HepG2 (cell line): ENCODE data around the gene RNASE8. TPM values are rescaled to one million over a fixed set of nuclear protein-coding genes. Genes with fewer than 3 reads are reported as not detected.
A peak's percentile ranks its signal among the peaks of the same experiment; 100 is the strongest.

Experiments
- ATF7-NPFF ChIP-seq: sonication (generic); formaldehyde crosslinking; IDR thresholded peaks from 2 replicates; pipeline ENCODE4 v1.8.1; 2023; ENCODE audit warnings: mild to moderate bottlenecking, low read depth, missing genetic modification reagents, moderate library complexity
- CBX1 ChIP-seq: IDR thresholded peaks from one replicate; pipeline ENCODE4 v1.6.1; 2016; ENCODE audit warnings: antibody characterized with exemption, low read depth
- CHD2 ChIP-seq: IDR thresholded peaks from 2 replicates; pipeline ENCODE4 v1.6.1; 2011; ENCODE audit warnings: low read depth, low read length, improper control_type of control experiment
- KDM1A ChIP-seq: IDR thresholded peaks from 2 replicates; pipeline ENCODE4 v1.6.1; 2016; ENCODE audit warnings: missing compliant biosample characterization
- NFIB ChIP-seq: sonication (generic); formaldehyde crosslinking; IDR thresholded peaks from 2 replicates; pipeline ENCODE4 v1.9.0; 2021; ENCODE audit warnings: missing genetic modification reagents, mild to moderate bottlenecking, borderline replicate concordance
- NFYB ChIP-seq: sonication (generic); formaldehyde crosslinking; IDR thresholded peaks from 2 replicates; pipeline ENCODE4 v1.4.0; 2020; ENCODE audit warnings: missing genetic modification reagents
- RBFOX2 ChIP-seq: fragments of 200-400 bp; formaldehyde crosslinking; IDR thresholded peaks from 2 replicates; pipeline ENCODE4 v1.6.1; 2017; ENCODE audit warnings: low read depth, mild to moderate bottlenecking, low read length
- SMAD9 ChIP-seq: sonication (generic); formaldehyde crosslinking; IDR thresholded peaks from 2 replicates; pipeline ENCODE4 v1.5.1; 2020; ENCODE audit warnings: mild to moderate bottlenecking, missing genetic modification reagents
- TFDP2 ChIP-seq: sonication (generic); formaldehyde crosslinking; IDR thresholded peaks from 2 replicates; pipeline ENCODE4 v1.4.0; 2020; ENCODE audit warnings: missing genetic modification reagents
- YEATS2 ChIP-seq: sonication (generic); formaldehyde crosslinking; IDR thresholded peaks from 2 replicates; pipeline ENCODE4 v1.4.0; 2020; ENCODE audit warnings: missing genetic modification reagents, borderline replicate concordance
- ZC3H4 ChIP-seq: sonication (generic); formaldehyde crosslinking; IDR thresholded peaks from 2 replicates; pipeline ENCODE4 v1.4.0; 2020; ENCODE audit warnings: missing genetic modification reagents, borderline replicate concordance
- ZFP1 ChIP-seq: IDR thresholded peaks from 2 replicates; pipeline ENCODE4 v1.6.1; 2016
- ZHX2 ChIP-seq, 2 experiments: sonication (generic) in 1 of 2; formaldehyde crosslinking in 1 of 2; IDR thresholded peaks; 2 replicates each; pipeline versions ENCODE4 v1.6.1 to v1.9.0; 2014 to 2022; ENCODE audit warnings: antibody characterized with exemption in 1 of 2, borderline replicate concordance in 1 of 2, inconsistent platforms in 1 of 2, low read depth in 1 of 2, missing genetic modification reagents in 1 of 2
- ZIK1 ChIP-seq: sonication (generic); formaldehyde crosslinking; IDR thresholded peaks from 2 replicates; pipeline ENCODE4 v1.5.0; 2020; ENCODE audit warnings: mild to moderate bottlenecking, low read depth, missing genetic modification reagents, borderline replicate concordance
- ZKSCAN8 ChIP-seq: IDR thresholded peaks from 2 replicates; pipeline ENCODE4 v1.6.1; 2016; ENCODE audit warnings: borderline replicate concordance, missing genetic modification reagents, missing compliant biosample characterization
- ZMYM4 ChIP-seq: sonication (generic); formaldehyde crosslinking; IDR thresholded peaks from 2 replicates; pipeline ENCODE4 v1.8.1; 2023; ENCODE audit warnings: mild to moderate bottlenecking, missing genetic modification reagents
- ZNF124 ChIP-seq: sonication (generic); formaldehyde crosslinking; IDR thresholded peaks from 2 replicates; pipeline ENCODE4 v1.4.0; 2020; ENCODE audit warnings: missing genetic modification reagents
- ZNF251 ChIP-seq: sonication (generic); formaldehyde crosslinking; IDR thresholded peaks from 2 replicates; pipeline ENCODE4 v1.9.0; 2021; ENCODE audit warnings: mild to moderate bottlenecking, missing genetic modification reagents
- ZNF367 ChIP-seq: sonication (generic); formaldehyde crosslinking; IDR thresholded peaks from 2 replicates; pipeline ENCODE4 v1.4.0; 2020; ENCODE audit warnings: missing genetic modification reagents, borderline replicate concordance
- ZNF766 ChIP-seq: sonication (generic); formaldehyde crosslinking; IDR thresholded peaks from 2 replicates; pipeline ENCODE4 v1.5.0; 2020; ENCODE audit warnings: missing genetic modification reagents, borderline replicate concordance
- ZNF777 ChIP-seq: sonication (generic); formaldehyde crosslinking; IDR thresholded peaks from 2 replicates; pipeline ENCODE4 v1.4.0; 2020; ENCODE audit warnings: missing genetic modification reagents
- ZNF816 ChIP-seq: sonication (generic); formaldehyde crosslinking; IDR thresholded peaks from 2 replicates; pipeline ENCODE4 v1.8.0; 2022; ENCODE audit warnings: missing genetic modification reagents, mild to moderate bottlenecking, borderline replicate concordance
- polyA plus RNA-seq, 8 experiments: library from polyadenylated mRNA; depleted of rRNA in 3 of 8; stranded (reverse) in 7 of 8; unstranded in 1 of 8; fragments of >200 nt; fragmentation: Illumina TruSeq in 4 of 8; extraction: Trizol in 4 of 8; gene quantifications; 2 replicates each; pipeline versions ENCODE4 v1.2.1 to v1.2.3, GENCODE V29; 2011 to 2016; ENCODE audit warnings: low read depth in 4 of 8, missing spikeins in 1 of 8, mixed read lengths in 1 of 8; ENCODE audit not compliant: insufficient read depth in 1 of 8
- total RNA-seq, 5 experiments: library from RNA; depleted of rRNA; stranded (reverse); fragments of >200 nt; fragmentation: Illumina TruSeq; extraction: Trizol; gene quantifications; 2 replicates each; pipeline ENCODE4 v1.2.3, GENCODE V29; 2016; ENCODE audit warnings: low read depth in 1 of 5

Gene RNASE8
- total and polyA plus RNA-seq, 2 of the 13 experiments (the other 11 are each of a cell fraction or from before 2014, with no cell fraction given), result not detected

- no peak for TF ChIP-seq ZHX2 (IDR thresholded peaks at IDR 0.05; ENCODE audit: low read depth)
- TF ChIP-seq ZHX2 (CRISPR knock-in tag; IDR thresholded peaks at IDR 0.05; ENCODE audit: borderline replicate concordance), result no peak
- TF ChIP-seq RBFOX2, result no peak
- TF ChIP-seq ZNF777 (CRISPR knock-in tag), result no peak
- no peak for TF ChIP-seq NFIB (CRISPR knock-in tag)
- peak; percentile 29; the same call in 1 of the 2 replicates for TF ChIP-seq ZNF251 (CRISPR knock-in tag)
- no peak for TF ChIP-seq ZC3H4 (CRISPR knock-in tag)
- TF ChIP-seq ZNF124 (CRISPR knock-in tag), result peak; percentile 96
- no peak for TF ChIP-seq NFYB (CRISPR knock-in tag)
- no peak for TF ChIP-seq ZNF766 (CRISPR knock-in tag)
- no peak for TF ChIP-seq ZNF816 (CRISPR knock-in tag)
- TF ChIP-seq ZFP1 (CRISPR knock-in tag), result no peak
- TF ChIP-seq ZKSCAN8 (CRISPR knock-in tag), result peak; percentile 75; the same call in 1 of the 2 replicates
- peak; percentile 37; the same call in 1 of the 2 replicates for TF ChIP-seq ZIK1 (CRISPR knock-in tag)
- TF ChIP-seq CBX1, result no peak
- 0 out of 2 replicates have a peak, but pooled peaks have one; percentile 59 for TF ChIP-seq YEATS2 (CRISPR knock-in tag)
- no peak for TF ChIP-seq SMAD9
- TF ChIP-seq TFDP2, result no peak
- 0 out of 2 replicates have a peak, but pooled peaks have one; percentile 11 for TF ChIP-seq ATF7-NPFF
- TF ChIP-seq ZMYM4 (CRISPR knock-in tag), result peak; percentile 72
- no peak for TF ChIP-seq CHD2
- TF ChIP-seq ZNF367 (CRISPR knock-in tag), result no peak
- TF ChIP-seq KDM1A, result no peak
These were observed 49.1 kb downstream of the RNASE8 start (continued) for GRCh38 chr14:21106498-21107282.
